ENCODE results near the gene SNTA1.

GRCh38 chr20:33465481-33466302 is 22.1 kb upstream of the SNTA1 start:
- no peak for TF ChIP-seq TAF1 (IDR thresholded peaks at IDR 0.05; ENCODE audit: borderline replicate concordance, insufficient read depth, low read length)
- TF ChIP-seq REST (IDR thresholded peaks at IDR 0.05; ENCODE audit: insufficient read depth in 1 of 2, low read depth in 2 of 2, low read length in 2 of 2) = no peak

Measured in PFSK-1 (cell line).